PC-3 (cell line): Measurements from ENCODE around the gene SERF1A. TPM values are rescaled to one million over a fixed set of nuclear protein-coding genes. Genes with fewer than 3 reads are reported as not detected.
"Not testable (repeated sequence)": the region's sequence is repeated elsewhere in the genome, so short reads cannot be mapped to it uniquely, and the experiment has no call there.

Experiments
- ATAC-seq: fragments of 200-7000 bp; cut with Tn5 transposase; 2 replicates; pipeline ENCODE4 v1.9.1; 2020; ENCODE audit warnings: mild to moderate bottlenecking, moderate library complexity
- BruUV-seq: library from RNA; stranded (reverse); fragments of 400-500 nt; replicated peaks from 2 replicates; lab custom pipeline; 2021; lab: Mats Ljungman, UMichigan
- CTCF ChIA-PET: fragments of 300-600 bp; sonication (Branson Sonifier 250); formaldehyde crosslinking; loops from one replicate; lab custom pipeline; 2022; ENCODE audit warnings: antibody characterized with exemption; lab: Charles Lee
- POLR2A ChIA-PET: fragments of 300-600 bp; sonication (Branson Sonifier 250); formaldehyde crosslinking; loops from one replicate; lab custom pipeline; 2022; ENCODE audit warnings: antibody characterized with exemption; ENCODE audit not compliant: unreplicated experiment; lab: Charles Lee
- DNase-seq: peaks from one replicate; pipeline ENCODE4 v3.0.0-alpha.2; 2015
- H2AFZ ChIP-seq: fragments of 300-600 bp; sonication (generic); 2 replicates; pipeline ENCODE4 v1.6.0; 2016; ENCODE audit warnings: antibody characterized with exemption, low read length
- H3F3A ChIP-seq: fragments of 300-600 bp; sonication (generic); one replicate; pipeline ENCODE4 v1.6.0; 2017; ENCODE audit warnings: antibody characterized with exemption, low read length, control low read depth, mild to moderate bottlenecking; ENCODE audit not compliant: unreplicated experiment
- H3K27ac ChIP-seq: fragments of 300-600 bp; sonication (generic); 2 replicates; pipeline ENCODE4 v1.5.1; 2016; ENCODE audit warnings: mild to moderate bottlenecking, low read length
- H3K27me3 ChIP-seq: fragments of 300-600 bp; sonication (generic); 2 replicates; pipeline ENCODE4 v1.6.1; 2016; ENCODE audit warnings: low read length, mixed read lengths
- H3K36me3 ChIP-seq: fragments of 300-600 bp; sonication (generic); 2 replicates; pipeline ENCODE4 v1.6.1; 2016; ENCODE audit warnings: low read depth, mixed run types, low read length, mixed read lengths
- H3K4me1 ChIP-seq: fragments of 300-600 bp; sonication (generic); 2 replicates; pipeline ENCODE4 v1.5.1; 2016; ENCODE audit warnings: low read length; ENCODE audit not compliant: insufficient read depth
- H3K4me2 ChIP-seq: fragments of 300-600 bp; sonication (generic); 2 replicates; pipeline ENCODE4 v1.6.0; 2016; ENCODE audit warnings: low read length
- H3K4me3 ChIP-seq: fragments of 300-600 bp; sonication (generic); 2 replicates; pipeline ENCODE4 v1.5.1; 2016; ENCODE audit warnings: mild to moderate bottlenecking, low read length, mixed read lengths
- H3K79me2 ChIP-seq: fragments of 300-600 bp; sonication (generic); 2 replicates; pipeline ENCODE4 v1.6.1; 2017; ENCODE audit warnings: low read length, mixed read lengths
- H3K9ac ChIP-seq: fragments of 300-600 bp; sonication (generic); 2 replicates; pipeline ENCODE4 v1.6.0; 2016; ENCODE audit warnings: mild to moderate bottlenecking, low read length
- H3K9me2 ChIP-seq: fragments of 300-600 bp; sonication (generic); replicated peaks from 2 replicates; pipeline ENCODE4 v1.6.1; 2016; ENCODE audit warnings: mixed run types, low read length, mixed read lengths
- H3K9me3 ChIP-seq: fragments of 300-600 bp; sonication (generic); 2 replicates; pipeline ENCODE4 v1.6.1; 2016; ENCODE audit warnings: low read length, mixed read lengths
- H4K20me1 ChIP-seq: fragments of 300-600 bp; sonication (generic); 2 replicates; pipeline ENCODE4 v1.6.1; 2016; ENCODE audit warnings: low read length, mixed read lengths
- intact Hi-C: fragments of 100-400 bp; cut with micrococcal nuclease; formaldehyde crosslinking; loops from 2 replicates; pipeline ENCODE4 v1.9.0; 2023
- total RNA-seq: library from RNA; depleted of rRNA; stranded (reverse); fragments of >200 nt; gene quantifications from 2 replicates; pipeline ENCODE4 v1.2.3, GENCODE V29; 2014; rRNA removed

Gene SERF1A
- total RNA-seq, 1 experiment from 2014 or later: not detected

GRCh38 chr5:70916829-70917228 is 16.4 kb downstream of the SERF1A start:
- H3F3A ChIP-seq, DNase-seq, H3K9ac ChIP-seq, H3K27me3 ChIP-seq, H3K36me3 ChIP-seq, H3K4me1 ChIP-seq, H2AFZ ChIP-seq, H4K20me1 ChIP-seq, H3K9me2 ChIP-seq, BruUV-seq, H3K4me3 ChIP-seq, CTCF ChIA-PET, intact Hi-C loops, POLR2A ChIA-PET, H3K4me2 ChIP-seq, H3K79me2 ChIP-seq, H3K9me3 ChIP-seq, H3K27ac ChIP-seq: not testable (repeated sequence)
- ATAC-seq: 0 out of 2 replicates have a peak, but pooled peaks have one; percentile 40

GRCh38 chr5:70925211-70925562 is 24.7 kb downstream of the SERF1A start:
- CTCF ChIA-PET, POLR2A ChIA-PET, H3K36me3 ChIP-seq, H3K4me1 ChIP-seq, H3K9ac ChIP-seq, H3K4me3 ChIP-seq, DNase-seq, H3F3A ChIP-seq, H3K9me3 ChIP-seq, H3K27ac ChIP-seq, H3K27me3 ChIP-seq, H3K79me2 ChIP-seq, H4K20me1 ChIP-seq, H3K4me2 ChIP-seq, H2AFZ ChIP-seq, intact Hi-C loops, H3K9me2 ChIP-seq: not testable (repeated sequence)
- peak; percentile 60 for ATAC-seq
- BruUV-seq: TSS peak; percentile 55

DNA sequence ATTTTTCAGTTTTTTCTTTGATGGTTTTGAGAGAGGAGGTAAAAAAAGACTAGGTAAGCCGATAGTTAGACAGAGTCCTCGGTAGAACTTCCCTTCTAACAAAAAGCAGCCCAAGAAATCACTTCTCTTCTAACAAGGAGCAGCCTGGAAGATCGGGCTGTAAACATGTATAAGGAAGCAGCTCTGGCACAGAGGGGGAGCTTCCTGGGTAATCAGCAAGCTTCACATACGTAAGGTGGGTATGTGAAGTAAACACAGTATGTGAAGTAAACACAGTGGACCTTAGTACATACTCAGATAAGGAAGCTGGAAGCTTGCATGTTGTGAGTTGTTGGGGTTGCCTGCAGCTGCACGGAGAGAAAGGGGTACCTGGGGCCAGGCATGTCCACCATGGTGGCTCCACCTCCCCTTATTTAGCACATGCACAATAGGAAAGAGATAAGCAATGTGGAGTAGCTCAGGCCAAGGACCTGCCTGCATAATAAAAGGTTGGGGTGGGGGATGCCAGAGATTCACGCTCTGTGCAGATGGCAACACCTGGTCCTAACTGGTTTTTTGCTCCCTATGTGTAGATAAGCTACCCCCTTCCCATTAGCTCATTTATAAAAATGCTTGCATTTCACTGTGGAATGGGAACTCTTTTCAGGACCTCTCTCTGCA is 31.4 kb downstream of the SERF1A start:
- H3K9me3 ChIP-seq, H3K79me2 ChIP-seq, DNase-seq, H3F3A ChIP-seq, H2AFZ ChIP-seq, H3K9me2 ChIP-seq, intact Hi-C loops, ATAC-seq, H4K20me1 ChIP-seq, H3K4me2 ChIP-seq, H3K27me3 ChIP-seq, H3K36me3 ChIP-seq, CTCF ChIA-PET, POLR2A ChIA-PET, H3K4me3 ChIP-seq, H3K27ac ChIP-seq, H3K9ac ChIP-seq, BruUV-seq, H3K4me1 ChIP-seq: not testable (repeated sequence)

DNA sequence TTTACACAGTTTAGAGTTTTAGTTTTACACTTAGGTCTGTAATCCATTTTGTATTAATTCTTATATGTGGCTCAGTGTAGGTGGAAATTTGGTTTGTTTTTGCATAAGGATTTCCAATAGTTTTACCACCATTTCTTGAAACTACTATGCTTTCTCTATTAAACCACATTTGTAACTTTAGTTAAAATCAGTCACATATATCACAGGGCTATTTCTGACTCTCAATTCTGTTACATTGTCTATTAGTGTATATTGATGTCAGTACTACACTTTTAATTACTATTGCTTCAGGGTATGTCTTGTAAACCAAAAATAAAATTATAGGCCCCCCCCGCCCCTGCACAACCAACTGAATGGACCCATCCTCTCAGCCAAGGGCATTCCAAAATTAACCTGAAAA is 32.1 kb downstream of the SERF1A start:
- intact Hi-C loops, H3K27ac ChIP-seq, DNase-seq, POLR2A ChIA-PET, H3K4me1 ChIP-seq, H4K20me1 ChIP-seq, H3K36me3 ChIP-seq, H3K4me3 ChIP-seq, ATAC-seq, H3K27me3 ChIP-seq, H3K9ac ChIP-seq, H2AFZ ChIP-seq, H3K79me2 ChIP-seq, H3K4me2 ChIP-seq, BruUV-seq, H3F3A ChIP-seq, H3K9me3 ChIP-seq, H3K9me2 ChIP-seq, CTCF ChIA-PET: not testable (repeated sequence)

DNA sequence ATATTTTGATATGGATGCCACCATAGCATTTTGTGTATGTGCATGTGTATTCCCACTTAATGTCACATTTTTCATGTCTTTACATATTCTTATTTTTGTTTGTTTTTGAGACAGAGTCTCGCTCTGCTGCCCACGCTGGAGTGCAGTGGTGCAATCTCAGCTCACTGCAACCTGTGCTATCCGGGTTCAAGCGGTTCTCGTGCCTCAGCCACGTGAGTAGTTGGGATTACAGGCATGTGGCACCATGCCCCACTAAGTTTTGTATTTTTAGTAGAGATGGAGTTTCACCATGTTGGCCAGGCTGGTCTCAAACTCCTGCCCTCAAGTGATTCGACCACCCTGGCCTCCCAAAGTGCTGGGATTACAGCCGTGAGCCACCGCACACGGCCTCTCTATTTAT is 52.6 kb downstream of the SERF1A start:
- DNase-seq, BruUV-seq, POLR2A ChIA-PET, CTCF ChIA-PET, H3K9me3 ChIP-seq, H3K79me2 ChIP-seq, H3K36me3 ChIP-seq, H3K4me1 ChIP-seq, ATAC-seq, H3K27me3 ChIP-seq, H3K27ac ChIP-seq, H3K9me2 ChIP-seq, H2AFZ ChIP-seq, H4K20me1 ChIP-seq, H3K4me2 ChIP-seq, intact Hi-C loops, H3F3A ChIP-seq, H3K4me3 ChIP-seq, H3K9ac ChIP-seq: not testable (repeated sequence)

Other genes with a start within 250 kb of the SERF1A start
- 42.9 and 55.2 TPM in 2 replicates for gene SMN1, start 24.4 kb downstream of the SERF1A start, total RNA-seq
- gene NAIP, start 124.7 kb downstream of the SERF1A start, total RNA-seq: 0.81 and 1.8 TPM in 2 replicates
- 8.4 and 11.4 TPM in 2 replicates for gene GTF2H2, start 167.0 kb downstream of the SERF1A start, total RNA-seq